Middle frontal gyrus (tissue), 1 donor: ENCODE measurements around the gene TMPRSS3.
A peak's percentile ranks its signal among the peaks of the same experiment; 100 is the strongest.

ENCODE experiments used
- DNase-seq: peaks from one replicate; pipeline ENCODE4 v3.0.0-alpha.2; 2015; ENCODE audit warnings: low spot score; ENCODE audit errors: extremely low spot score

TMPRSS3 gene

DNA sequence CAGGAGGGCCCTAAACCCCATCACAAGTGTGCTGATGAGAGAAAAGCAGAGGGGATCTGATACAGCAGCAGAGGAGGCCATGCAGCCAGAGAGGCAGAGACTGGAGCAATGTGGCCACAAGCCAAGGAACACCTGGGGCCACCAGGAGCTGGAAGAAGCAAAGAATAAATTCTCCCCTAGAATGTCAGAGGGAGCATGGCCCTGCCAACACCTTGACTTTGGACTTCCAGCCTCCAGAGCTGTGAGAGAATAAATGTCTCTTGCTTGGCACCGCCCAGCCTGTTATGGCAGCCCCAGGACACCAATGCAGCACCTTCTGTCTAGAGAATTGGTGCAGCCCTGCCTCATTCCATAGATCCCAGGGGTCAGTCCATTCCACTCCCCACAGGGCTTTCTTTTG, 33.2 kb upstream of the TMPRSS3 start:
- no peak for DNase-seq

DNA sequence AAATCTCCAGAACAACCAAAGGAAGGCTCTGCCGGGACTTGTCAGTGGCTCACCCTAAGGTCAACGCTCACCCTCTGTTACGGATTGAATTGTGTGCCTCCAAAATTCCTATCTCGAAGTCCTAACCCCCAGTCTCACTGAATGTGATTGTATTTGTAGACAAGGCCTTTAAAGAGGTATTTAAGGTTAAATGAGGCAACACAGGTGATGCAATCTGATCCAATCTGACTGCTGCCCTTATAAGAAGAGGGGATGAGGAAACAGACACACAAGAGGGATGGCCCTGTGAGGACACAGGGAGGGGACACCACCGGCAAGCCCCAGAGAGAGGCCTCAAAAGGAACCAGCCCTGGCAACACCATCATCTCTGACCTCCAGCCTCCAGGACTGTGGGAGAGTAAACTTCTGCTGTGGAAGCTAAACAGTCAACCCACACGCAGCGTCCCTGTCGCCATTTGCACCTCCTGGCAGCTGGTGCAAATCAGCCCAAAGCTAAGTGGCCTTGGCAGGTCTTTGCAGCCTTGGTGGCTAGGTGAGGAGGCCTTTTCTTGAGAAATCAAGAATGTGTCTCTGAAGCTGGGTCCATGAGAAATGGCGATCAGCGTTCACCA, 32.1 kb upstream of the TMPRSS3 start:
- DNase-seq, result no peak

DNA sequence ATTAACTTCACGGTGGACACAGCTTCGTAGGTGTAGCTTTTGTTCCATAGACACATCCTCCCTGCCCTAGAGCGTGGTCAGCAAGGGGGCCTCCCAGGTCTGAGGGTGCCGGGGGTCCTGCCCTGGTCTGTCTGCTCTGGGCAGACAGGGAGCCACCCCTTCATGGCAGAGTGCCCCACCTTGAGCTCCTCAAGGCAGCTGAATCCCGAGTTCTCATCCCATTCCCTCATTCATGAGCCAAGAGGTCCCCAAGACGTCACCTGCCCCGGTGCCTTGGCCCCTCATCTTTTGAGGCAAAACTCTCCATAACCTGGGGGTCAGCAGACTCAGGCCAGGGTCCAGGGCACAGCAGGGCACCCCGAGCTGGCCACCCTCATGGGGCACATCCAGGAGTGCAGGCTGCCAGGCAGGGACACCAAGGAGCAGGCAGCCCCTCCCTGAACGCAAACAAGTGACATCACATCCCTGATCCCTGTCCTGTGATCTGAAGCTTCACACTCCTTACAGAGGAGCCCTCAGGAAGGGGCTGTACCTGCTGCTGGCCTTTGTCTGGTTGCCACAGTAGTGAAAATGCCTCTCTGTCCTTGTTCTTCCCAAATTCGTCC, 31.1 kb upstream of the TMPRSS3 start:
- no peak for DNase-seq

DNA sequence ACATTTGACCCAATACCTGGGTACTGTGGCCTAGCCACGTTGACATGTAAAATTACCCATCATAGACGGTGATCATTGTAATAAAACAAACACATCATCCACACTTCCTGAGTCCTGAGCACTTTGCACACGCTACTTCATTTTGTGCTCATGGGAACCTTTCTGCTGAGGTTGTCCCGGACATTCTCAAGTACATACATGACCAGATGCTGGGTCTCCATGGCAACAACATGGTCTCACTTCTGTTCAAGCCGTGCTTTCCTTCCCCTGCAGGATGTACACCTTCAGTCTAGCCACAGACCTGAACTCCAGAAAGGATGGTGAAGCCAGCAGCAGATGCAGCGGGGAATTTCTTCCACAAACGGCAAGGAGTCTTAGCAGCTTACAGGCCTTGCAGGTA, 30.6 kb upstream of the TMPRSS3 start:
- no peak for DNase-seq

DNA sequence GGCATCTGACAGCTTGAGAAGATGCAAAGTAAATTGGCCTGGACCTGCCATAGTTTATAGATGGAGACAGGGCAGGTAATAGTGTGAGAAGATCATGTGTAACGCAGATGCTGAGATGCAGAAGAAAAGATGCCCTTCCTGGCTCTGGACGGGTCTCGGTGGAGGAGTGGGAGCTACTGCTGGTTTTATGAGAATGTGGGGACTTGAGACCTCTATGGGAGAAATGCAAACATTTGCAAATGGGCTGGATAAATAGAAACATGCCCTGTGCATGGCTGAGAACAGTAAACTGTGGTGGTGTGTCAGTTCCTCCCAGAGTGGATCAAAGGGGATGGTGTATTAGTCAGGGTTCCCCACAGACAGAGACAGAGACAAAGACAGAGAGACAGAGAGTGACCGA, 29.7 kb upstream of the TMPRSS3 start:
- no peak for DNase-seq

DNA sequence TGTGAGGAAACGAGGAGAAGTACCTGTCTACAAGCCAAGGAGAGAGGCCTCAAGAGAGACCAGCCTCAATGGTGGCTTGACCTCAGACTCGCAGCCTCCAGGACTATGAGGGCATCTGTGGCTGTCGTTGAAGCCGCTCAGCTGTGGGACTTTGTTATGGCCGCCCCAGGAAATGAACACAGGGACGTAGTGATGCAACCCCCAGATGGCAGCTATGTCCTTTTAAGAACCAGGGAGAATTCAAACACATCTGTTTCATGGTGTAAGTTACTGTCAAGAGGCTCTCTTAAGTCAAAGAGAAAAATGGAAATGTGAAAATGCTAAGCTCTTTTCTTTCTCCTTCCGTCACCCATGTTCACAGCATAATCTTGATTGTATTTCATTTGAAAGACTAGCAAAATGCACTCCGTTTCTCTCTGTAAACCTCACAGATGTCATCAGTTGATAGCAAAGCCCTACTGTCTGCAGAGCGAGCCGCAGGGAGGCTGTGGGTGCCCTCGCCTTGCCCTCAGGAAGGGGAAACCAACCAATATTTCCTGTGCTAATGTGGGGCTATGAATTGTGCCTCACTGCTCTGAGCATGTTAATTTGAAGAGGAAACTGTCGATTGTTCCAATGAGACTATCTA, 29.2 kb upstream of the TMPRSS3 start:
- DNase-seq, result no peak

DNA sequence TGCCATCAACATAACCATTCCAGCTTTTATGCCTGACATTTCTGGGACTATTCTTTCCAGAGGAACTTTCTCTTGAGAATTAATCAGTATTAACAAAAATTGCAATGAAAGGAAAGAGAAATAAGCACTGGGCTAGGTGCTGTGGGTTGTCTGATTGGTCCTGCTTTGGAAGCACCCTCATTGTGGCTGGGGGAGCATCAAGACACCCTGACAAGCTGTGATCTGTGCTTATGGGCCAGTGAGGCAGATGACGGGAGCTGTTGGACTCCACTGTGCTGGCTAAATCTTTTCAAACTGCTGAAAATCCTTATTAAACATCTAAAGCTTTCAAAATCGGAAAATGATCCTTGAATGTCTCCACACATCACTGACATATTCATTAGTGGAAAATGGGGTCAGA, 27.8 kb upstream of the TMPRSS3 start:
- DNase-seq, result no peak

DNA sequence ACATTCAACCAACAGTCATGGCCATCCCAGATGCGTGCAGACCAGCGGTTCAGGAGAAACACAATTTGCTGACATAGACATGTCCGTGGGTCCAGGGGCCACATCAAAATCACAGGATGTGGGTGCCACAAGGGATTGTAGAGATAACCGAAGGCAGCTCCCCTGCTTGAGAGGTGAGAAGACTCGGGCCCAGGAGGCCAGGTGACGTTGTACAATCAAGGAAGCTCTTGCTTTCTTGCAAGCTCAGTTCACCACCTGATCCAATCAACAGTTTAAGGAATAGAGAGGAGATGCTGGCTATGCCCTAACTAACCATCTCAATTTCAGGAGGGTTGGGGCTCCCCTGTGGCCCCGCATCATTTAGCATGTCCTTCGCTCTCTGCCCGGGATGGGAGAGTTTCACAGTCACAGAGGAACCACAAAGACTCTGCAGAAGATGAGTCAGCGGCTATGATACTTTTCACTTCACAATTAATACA, 27.4 kb upstream of the TMPRSS3 start:
- DNase-seq, result no peak

DNA sequence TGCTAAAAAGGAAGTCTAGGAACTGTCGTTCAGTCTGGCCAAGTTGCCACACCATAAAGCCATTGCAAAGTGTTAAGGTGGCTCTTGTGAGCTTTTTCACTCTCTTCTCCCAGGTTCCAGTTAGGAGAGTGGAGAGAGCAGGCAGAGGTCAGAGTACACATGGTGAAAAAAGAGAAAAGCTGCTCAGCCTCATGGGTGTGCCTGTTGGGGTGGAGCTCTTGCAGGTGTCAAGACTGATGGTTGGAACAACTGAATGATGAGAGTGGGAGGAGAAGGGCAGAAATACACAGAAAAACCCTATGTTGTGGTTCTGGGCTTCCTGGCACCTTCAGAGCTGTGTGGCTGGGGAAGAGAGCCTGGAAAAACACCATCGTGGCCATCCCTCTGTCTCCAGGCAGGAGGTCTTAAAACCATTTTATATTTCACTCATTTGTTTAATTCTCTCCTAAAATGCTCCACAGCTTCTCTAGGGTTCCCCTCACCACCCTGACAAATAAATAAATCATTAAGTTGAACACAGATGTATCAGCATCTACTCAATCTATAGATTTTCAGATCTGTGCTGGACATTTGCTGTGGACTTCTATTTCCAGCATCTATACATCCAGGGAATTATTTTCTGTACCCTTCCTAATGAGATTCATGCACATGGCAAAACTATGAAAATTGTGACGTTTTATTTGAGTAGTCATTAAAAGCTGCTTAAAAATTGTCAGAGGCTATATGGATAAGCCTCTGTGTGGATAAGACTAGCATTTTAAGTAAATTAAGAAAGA, 25.4 kb upstream of the TMPRSS3 start:
- no peak for DNase-seq

DNA sequence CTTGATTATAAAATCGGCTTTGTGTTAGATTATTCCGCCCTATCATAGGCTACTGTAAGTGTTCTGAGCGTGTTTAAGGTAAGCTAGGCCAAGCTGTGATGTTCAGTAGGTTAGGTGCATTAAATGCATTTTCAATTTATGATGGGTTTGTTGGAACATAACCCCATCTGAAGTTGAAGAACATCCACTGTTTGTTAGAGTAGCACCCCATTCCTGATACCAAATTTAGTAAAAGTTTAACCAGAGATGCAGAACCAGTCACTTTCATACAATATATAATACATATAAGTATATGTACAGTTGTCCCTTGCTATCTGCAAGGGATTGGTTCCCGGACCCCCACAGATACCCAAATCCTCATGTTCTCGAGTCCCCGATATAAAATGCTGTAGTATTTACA, 24.0 kb upstream of the TMPRSS3 start:
- DNase-seq, result no peak

DNA sequence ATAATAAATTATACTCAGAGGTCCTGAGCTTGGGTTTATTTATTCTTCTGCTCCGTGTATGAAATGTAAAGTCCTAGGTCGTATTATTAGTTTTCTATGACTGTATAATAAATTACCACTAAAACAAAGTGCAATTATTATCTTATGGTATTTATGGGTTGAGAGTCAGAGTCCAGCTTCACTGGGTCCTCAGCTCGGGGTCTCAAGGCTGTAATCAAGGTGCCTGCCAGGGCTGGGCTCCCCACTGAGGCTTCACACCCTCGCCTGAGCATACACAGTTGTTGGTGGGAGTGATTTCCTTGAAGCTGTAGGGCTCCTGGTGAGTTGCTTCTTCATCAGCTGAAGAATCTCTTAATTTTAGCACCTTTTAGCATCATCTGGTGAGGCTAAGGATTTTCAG, 23.0 kb upstream of the TMPRSS3 start:
- DNase-seq, result no peak

DNA sequence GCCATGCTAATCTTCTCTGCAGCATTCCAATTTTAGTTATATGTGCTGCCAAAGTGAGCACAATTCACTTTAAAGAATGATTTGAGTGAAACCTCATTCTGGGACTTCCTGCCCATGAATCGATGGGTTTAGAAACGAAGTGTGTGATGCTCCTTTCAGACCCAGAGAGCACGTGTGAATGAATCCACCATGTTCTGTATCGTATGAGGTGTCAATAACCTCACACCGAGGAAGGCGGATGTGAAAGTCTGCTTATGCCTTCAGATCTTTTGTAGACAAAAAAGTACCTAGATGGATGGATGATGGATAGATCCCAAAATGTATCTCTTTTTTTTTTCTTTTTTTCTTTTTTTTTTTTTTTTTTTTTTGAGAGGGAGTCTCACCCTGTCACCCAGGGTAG, 21.7 kb upstream of the TMPRSS3 start:
- DNase-seq, result no peak

DNA sequence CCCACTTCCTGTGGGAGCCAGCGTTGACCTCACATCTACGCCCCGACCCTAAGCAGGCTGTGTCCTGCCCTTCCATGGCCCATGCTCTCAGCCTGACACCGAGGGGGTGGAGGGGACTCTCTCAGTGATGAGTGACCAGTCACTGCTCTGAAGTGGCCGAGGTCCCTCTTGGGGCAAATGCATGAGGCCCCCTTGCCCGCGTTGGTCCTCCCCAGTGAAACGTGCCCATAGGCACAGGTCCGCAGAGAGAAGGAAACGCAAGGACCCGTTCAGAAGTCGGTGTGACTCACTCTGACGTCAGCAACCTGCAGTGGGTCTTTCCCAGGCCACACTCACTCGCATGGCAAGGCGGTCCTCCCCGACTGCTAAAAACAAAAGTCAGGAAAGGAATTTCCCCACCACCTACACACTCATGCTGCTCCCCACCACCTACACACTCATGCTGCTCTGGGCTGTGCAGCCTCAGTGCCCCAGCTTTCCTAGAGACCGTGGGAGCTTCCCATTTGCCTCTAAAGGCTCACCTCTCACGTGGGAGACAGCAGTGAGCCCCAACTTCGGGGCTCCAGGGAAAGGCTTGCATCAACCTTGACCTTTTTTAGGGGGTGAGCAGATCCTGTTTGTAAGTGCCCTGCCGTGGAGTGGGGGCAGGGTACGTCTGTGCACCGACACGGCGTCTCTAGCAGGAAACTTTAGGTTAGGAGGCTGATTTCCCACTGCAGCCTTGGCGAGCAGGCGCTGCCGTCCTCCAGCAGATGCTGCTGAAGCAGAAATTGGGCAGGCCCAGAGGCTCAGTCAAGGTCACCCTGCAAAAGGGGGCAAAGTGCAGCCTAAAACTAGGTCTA, 19.3 kb upstream of the TMPRSS3 start:
- DNase-seq, result peak; percentile 30

DNA sequence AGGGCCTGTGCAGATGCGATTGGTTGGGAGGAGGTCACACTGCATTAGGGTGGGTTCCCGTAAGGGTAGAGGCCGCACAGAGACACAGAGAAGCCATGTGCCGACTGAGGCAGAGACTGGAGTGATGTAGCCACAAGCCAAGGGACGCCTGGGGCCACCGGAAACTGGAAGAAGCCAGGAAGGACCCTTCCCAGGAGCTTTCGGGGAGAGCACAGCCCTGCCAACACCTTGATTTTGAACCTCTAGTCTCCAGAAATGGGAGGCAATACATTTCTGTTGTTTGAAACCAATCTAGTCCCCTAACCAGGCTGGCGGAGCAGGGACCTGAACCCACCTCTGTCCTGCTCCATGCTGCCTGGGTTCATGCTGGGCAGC, 18.7 kb upstream of the TMPRSS3 start:
- DNase-seq, result no peak

DNA sequence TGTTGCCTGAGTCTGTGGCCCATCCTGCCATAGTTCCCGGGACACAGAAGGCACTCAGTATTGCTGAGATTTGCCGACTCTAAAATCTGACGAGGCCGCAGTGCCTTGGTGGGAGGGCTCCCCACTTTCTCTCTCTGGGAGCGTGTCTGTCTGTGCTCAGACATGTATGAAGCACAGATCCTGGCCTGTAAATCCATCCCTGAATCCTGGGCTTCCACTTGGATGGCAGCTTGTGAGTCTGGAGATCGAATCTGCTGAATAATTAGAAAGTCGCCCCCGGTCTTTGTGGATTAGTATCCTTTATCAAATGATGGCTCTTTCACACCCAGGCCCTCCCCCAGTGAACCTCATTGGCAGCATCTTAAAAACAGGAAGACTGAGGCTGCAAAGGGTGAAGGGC, 18.2 kb upstream of the TMPRSS3 start:
- no peak for DNase-seq

DNA sequence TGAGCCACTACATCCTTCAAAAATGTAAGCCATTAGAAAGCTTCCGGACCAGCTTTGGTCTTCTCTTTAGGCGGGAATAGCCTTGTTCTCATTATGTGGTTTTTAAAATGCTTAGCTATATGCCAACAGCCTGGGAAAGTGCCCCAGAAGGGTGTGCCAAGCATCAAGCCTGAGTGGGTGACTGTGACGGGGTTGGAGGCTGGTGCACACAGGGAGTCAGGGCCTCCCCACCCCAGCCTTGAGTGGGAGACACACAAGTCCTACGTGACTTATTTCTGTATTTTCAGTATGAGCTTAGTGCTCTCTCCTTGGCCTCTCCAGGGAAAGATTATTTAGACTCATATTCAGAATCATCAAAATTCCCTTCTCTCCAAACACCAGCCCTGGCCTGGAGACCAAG, 17.6 kb upstream of the TMPRSS3 start:
- no peak for DNase-seq

DNA sequence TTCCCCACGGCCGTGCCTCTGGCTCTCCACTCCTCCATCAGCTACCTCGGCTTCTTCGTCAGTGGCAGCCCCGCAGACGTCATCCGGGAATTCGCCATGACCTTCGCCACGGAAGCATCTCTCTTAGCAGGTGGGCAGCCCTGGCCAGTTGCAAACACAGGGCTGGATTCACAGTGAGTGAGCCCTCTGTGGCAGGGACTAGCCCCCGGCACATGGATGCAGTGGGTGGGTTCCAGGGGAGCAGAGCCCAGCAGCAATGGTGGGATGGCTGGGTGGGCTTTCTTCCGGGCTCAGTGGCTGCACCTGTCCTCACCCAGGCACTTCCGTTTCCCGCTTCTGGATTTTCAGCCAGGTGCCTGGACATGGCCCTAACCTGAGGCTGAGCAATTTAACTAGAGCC, 17.2 kb upstream of the TMPRSS3 start:
- no peak for DNase-seq

DNA sequence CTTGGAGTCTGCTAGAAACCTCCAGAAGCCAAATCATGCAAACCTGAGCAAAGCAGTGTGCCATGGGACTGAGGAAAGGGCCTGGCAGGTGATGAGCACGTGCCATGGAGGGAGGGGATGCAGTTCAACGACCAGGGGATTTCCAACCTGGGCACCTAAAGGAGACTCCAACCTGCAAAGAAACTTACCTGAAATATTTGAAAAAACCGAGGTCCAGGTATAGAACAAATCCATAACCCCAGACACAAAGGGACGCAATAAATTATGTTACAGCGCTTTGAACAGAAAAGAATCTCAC, 16.7 kb upstream of the TMPRSS3 start:
- DNase-seq, result no peak

DNA sequence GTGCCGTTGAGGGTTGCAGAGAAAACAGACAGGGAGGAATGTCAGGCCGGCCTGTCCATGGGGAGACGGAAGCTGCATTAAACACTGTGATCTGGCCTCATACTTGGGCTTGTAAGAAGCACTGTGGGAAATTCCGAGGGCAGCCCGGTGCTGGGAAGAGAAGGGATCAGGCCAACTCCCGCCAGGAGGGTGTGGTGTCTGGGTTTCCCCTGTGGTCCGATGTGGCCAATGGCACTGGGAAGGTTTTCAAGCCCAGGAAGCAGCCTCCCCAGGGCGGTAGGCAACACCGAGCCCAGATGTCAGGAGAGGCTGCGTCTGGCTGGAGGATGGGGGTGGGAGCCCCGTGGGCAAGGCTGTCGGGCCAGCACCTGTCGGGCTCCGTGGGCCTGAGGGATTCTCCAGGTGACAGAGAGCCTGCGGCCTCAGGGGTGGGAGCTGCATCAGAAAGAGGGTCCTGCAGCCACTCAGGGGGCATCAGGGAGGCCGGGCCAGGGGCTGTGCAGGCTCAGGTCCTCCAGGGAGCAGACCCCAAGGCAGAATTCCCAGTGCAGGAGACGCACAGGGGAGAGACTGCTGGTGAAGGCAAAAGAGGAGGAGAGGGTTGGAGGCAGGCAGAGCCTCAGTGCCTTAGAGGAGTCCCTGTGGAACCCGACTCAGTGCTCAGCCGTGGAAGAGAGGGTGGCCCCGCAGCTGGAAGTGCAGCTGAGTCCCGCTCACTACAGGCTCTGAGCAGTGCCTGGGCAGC, 16.2 kb upstream of the TMPRSS3 start:
- DNase-seq, result no peak

DNA sequence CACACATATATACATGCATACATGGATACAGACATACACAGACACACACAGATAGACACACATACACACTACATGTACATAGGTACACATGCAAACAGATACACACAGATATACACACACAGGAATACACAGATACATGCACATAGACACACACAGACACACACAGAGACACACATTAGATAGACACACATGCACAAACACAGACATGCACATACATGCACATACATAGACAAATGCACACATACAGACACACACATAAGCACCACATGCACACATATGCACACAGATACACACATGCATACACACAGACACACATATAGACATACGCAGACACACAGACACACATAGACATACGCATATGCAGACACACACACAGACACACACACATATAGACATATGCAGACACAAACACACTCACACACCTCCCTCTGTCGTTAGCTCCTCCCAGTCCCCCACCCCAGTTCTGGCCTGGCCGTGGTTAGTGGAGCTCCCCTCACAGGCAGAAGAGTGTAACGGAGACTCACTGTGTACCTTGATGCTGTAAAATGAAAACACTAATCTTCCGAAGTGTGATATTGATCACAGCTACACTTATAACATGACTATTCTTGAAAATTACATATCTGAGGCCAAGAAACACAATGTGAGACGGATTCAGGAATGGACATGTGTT, 15.5 kb upstream of the TMPRSS3 start:
- DNase-seq, result no peak
